K562 (cell line): ENCODE measurements around the gene GPRIN1. TPM values are rescaled to one million over a fixed set of nuclear protein-coding genes. Genes with fewer than 3 reads are reported as not detected.
"Not testable (repeated sequence)": the region's sequence is repeated elsewhere in the genome, so short reads cannot be mapped to it uniquely, and the experiment has no call there.

Experiments
- ATAC-seq: fragments of 200-7000 bp; cut with Tn5 transposase; 3 replicates; pipeline ENCODE4 v1.9.1; 2020; ENCODE audit warnings: moderate library complexity
- BruUV-seq: library from RNA; stranded (reverse); fragments of 400-500 nt; replicated peaks from 2 replicates; lab custom pipeline; 2021; lab: Mats Ljungman, UMichigan
- CTCF ChIA-PET: fragments of 300-600 bp; formaldehyde crosslinking; extraction: SDS; loops from one replicate; lab custom pipeline; 2021; ENCODE audit warnings: low intra/inter-chr PET ratio; lab: Yijun Ruan, JAX
- POLR2A ChIA-PET: fragments of 300-600, 350-650 bp; sonication (Branson Sonifier 250); formaldehyde crosslinking; extraction: SDS; loops from one replicate; lab custom pipeline; 2021; ENCODE audit warnings: antibody characterized with exemption, inconsistent platforms; lab: Yijun Ruan, JAX
- DNase-seq, 4 experiments: peaks; one replicate each; pipeline versions ENCODE4 v3.0.0 to v3.0.0-alpha.2; 2011 to 2018; ENCODE audit warnings: low spot score in 3 of 4, mixed read lengths in 3 of 4; ENCODE audit errors: extremely low read depth in 1 of 4
- FAIRE-seq: peaks from 2 replicates; lab custom pipeline; 2011; peaks lifted over from hg19 to GRCh38; lab: Jason Lieb, UNC
- H2AFZ ChIP-seq: 2 replicates; pipeline ENCODE4 v1.6.0; 2011; ENCODE audit warnings: low read depth, low read length, control low read depth, inconsistent platforms
- H3K27ac ChIP-seq: fragments of 200-600 bp; 3 replicates; pipeline ENCODE4 v1.8.0; 2011; ENCODE audit warnings: low read depth, mild to moderate bottlenecking, control low read depth, inconsistent platforms, low read length, moderate library complexity, mixed read lengths; ENCODE audit errors: extremely low read depth
- H3K27me3 ChIP-seq, 2 experiments: fragments of 300-600 bp in 1 of 2; 2 replicates in 1 of 2; 3 replicates in 1 of 2; pipeline versions ENCODE4 v1.6.0 to v1.8.0; 2011; ENCODE audit warnings: inconsistent platforms in 2 of 2, low read length in 2 of 2, mild to moderate bottlenecking in 1 of 2, mixed read lengths in 1 of 2, moderate library complexity in 1 of 2; ENCODE audit not compliant: control insufficient read depth in 2 of 2, insufficient read depth in 2 of 2
- H3K36me3 ChIP-seq: fragments of 300-600 bp; 3 replicates; pipeline ENCODE4 v1.8.0; 2011; ENCODE audit warnings: mild to moderate bottlenecking, low read length, inconsistent platforms; ENCODE audit not compliant: control insufficient read depth, insufficient read depth
- H3K4me1 ChIP-seq, 2 experiments: fragments of 200-600 bp in 1 of 2; replicated peaks in 1 of 2; 2 replicates in 1 of 2; 3 replicates in 1 of 2; pipeline versions ENCODE4 v1.5.1 to v1.8.0; 2011; ENCODE audit warnings: inconsistent platforms in 2 of 2, low read length in 2 of 2, mild to moderate bottlenecking in 1 of 2, mixed read lengths in 1 of 2, moderate library complexity in 1 of 2; ENCODE audit not compliant: control insufficient read depth in 2 of 2, insufficient read depth in 2 of 2
- H3K4me2 ChIP-seq: 2 replicates; pipeline ENCODE4 v1.6.1; 2011; ENCODE audit warnings: low read length, control low read depth, inconsistent platforms, mixed read lengths; ENCODE audit not compliant: insufficient read depth
- H3K4me3 ChIP-seq: fragments of 200-600 bp; sonication (generic), shearing (Covaris generic); 2 replicates; pipeline ENCODE4 v1.5.1; 2016; ENCODE audit warnings: control low read depth, inconsistent platforms
- H3K79me2 ChIP-seq: fragments of 200-600 bp; 3 replicates; pipeline ENCODE4 v1.8.0; 2011; ENCODE audit warnings: low read length, inconsistent platforms; ENCODE audit not compliant: control insufficient read depth, insufficient read depth
- H3K9ac ChIP-seq, 2 experiments: 2 replicates each; pipeline versions ENCODE4 v1.6.0 to v1.6.1; 2011; ENCODE audit warnings: low read depth in 2 of 2, low read length in 2 of 2, control low read depth in 1 of 2, inconsistent platforms in 1 of 2, mild to moderate bottlenecking in 1 of 2, mixed read lengths in 1 of 2; ENCODE audit not compliant: insufficient read depth in 1 of 2
- H3K9me1 ChIP-seq: one replicate; pipeline ENCODE4 v1.6.0; 2011; ENCODE audit warnings: inconsistent platforms, mild to moderate bottlenecking, low read length, moderate library complexity; ENCODE audit not compliant: control insufficient read depth, insufficient read depth
- H3K9me3 ChIP-seq: replicated peaks from 2 replicates; pipeline ENCODE4 v1.5.1; 2011; ENCODE audit warnings: low read depth, low read length, inconsistent platforms; ENCODE audit not compliant: control insufficient read depth, insufficient read depth
- H4K20me1 ChIP-seq: replicated peaks from 2 replicates; pipeline ENCODE4 v1.6.1; 2011; ENCODE audit warnings: low read length, inconsistent platforms, mixed read lengths; ENCODE audit not compliant: control insufficient read depth, insufficient read depth
- CTCFL ChIP-seq: IDR thresholded peaks from 2 replicates; pipeline ENCODE4 v1.6.1; 2011; ENCODE audit warnings: borderline replicate concordance, low read depth, mild to moderate bottlenecking, moderate library complexity, low read length; ENCODE audit not compliant: insufficient read depth, poor library complexity, severe bottlenecking
- MCM7 ChIP-seq, 2 experiments: fragments of 450-650 bp; IDR thresholded peaks; 2 replicates each; pipeline ENCODE4 v1.6.1; 2016 to 2018
- NFIC ChIP-seq: fragments of 450-650 bp; IDR thresholded peaks from 2 replicates; pipeline ENCODE4 v1.6.1; 2017; ENCODE audit warnings: mild to moderate bottlenecking, inconsistent platforms
- TSC22D4 ChIP-seq: fragments of 450-650 bp; IDR thresholded peaks from 2 replicates; pipeline ENCODE4 v1.6.1; 2016; ENCODE audit warnings: missing genetic modification characterization, missing biosample characterization, control low read depth
- WGBS: fragments of 100-300 bp; shearing (Covaris generic); methylation state at CpG from one replicate; pipeline ENCODE4 v1.1.6; 2016; ENCODE audit warnings: low coverage, mixed read lengths; ENCODE audit not compliant: insufficient coverage; ENCODE audit errors: missing lambda C conversion rate; 5-methylcytosine and 5-hydroxymethylcytosine counted together
- in situ Hi-C: fragments of 300-500 bp; cut with MboI; formaldehyde crosslinking; loops from 4 replicates; pipeline ENCODE4 v1.15.0; 2018; ENCODE audit warnings: inconsistent platforms, mixed read lengths
- intact Hi-C: fragments of 100-400 bp; cut with micrococcal nuclease; formaldehyde crosslinking; loops from 2 replicates; pipeline ENCODE4 v1.14.2; 2022
- polyA plus RNA-seq, 8 experiments: library from polyadenylated mRNA; depleted of rRNA in 4 of 8; stranded (reverse) in 5 of 8; unstranded in 3 of 8; fragments of >200 nt; fragmentation: Nextera tagmentation in 2 of 8; fragmentation: Illumina TruSeq in 1 of 8; extraction: Ambion mirVana in 2 of 8; extraction: Trizol in 1 of 8; gene quantifications; 2 replicates each; pipeline versions ENCODE4 v1.2.1 to v1.2.3, GENCODE V29; 2011 to 2014; ENCODE audit warnings: inconsistent platforms in 1 of 8, missing spikeins in 1 of 8
- total RNA-seq, 7 experiments: library from RNA; depleted of rRNA in 6 of 7; stranded (reverse); fragments of >200 nt in 6 of 7; fragmentation: Illumina TruSeq in 2 of 7; extraction: Trizol in 2 of 7; gene quantifications; 2 replicates each; pipeline versions ENCODE4 v1.2.1 to v1.2.3, GENCODE V29; 2011 to 2021; ENCODE audit warnings: low replicate concordance in 1 of 7

Gene GPRIN1
- total and polyA plus RNA-seq, 9 of the 15 experiments (the other 6 are each of a cell fraction or from before 2014, with no cell fraction given) = 0.15 to 11.6 (median 4.4) TPM

GRCh38 chr5:176591667-176592066 is 18.3 kb downstream of the GPRIN1 start:
- H3K9ac ChIP-seq, H3K79me2 ChIP-seq, intact Hi-C loops, H3K36me3 ChIP-seq, H3K9me3 ChIP-seq, DNase-seq, CTCF ChIA-PET, H3K27ac ChIP-seq, BruUV-seq, H3K9me1 ChIP-seq, POLR2A ChIA-PET, H4K20me1 ChIP-seq, H3K4me3 ChIP-seq, H2AFZ ChIP-seq, H3K4me2 ChIP-seq, ATAC-seq: not testable (repeated sequence)
- 6% methylated on average over 2 of the region's 2 CpGs for WGBS
- H3K27me3 ChIP-seq = peaks cover 6 to 27% of the 10 kb centered on the region in 2 experiments; a peak in 4 of 5 replicates
- FAIRE-seq = peak; percentile 29
- 0 out of 2 replicates have a peak, but pooled peaks have one; percentile 40 for TF ChIP-seq TSC22D4
- H3K4me1 ChIP-seq = peaks cover 0 to 15% of the 10 kb centered on the region in 2 experiments; a peak in 1 of 5 replicates
- in situ Hi-C loops = loop anchor here (25.0 kb wide), 1 partner anchor 854 kb away; no protein-coding TSS in a partner anchor

DNA sequence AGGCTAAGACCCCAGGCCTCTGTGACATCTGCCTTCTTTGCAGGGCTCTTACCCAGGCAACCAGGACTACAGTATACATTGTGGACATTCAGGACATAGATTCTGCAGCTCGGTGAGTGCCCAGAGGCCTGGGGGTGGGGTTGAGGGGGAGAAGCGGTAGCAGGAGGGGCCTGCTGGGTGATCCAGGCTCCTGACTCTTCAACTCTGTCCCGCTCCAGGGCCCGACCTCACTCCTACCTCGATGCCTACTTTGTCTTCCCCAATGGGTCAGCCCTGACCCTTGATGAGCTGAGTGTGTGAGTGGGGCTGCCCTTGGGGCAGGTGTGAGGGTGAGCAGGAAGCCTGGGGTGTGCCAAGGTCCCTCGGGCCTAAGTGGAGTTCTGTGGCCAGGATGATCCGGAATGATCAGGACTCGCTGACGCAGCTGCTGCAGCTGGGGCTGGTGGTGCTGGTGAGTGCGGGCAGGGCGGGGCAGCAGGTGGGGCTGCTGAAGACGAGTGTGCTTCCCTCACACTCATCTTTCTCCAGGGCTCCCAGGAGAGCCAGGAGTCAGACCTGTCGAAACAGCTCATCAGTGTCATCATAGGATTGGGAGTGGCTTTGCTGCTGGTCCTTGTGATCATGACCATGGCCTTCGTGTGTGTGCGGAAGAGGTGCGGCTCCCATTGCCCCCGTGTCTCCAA is 19.8 kb downstream of the GPRIN1 start:
- Histone ChIP-seq H3K9ac (0 out of 4 replicates have a peak overlapping the region, but pooled peaks of 1 of the 2 experiments have one; percentile 13), H3K27me3 (peaks cover 6 to 31% of the 10 kb centered on the region in 2 experiments; a peak in 4 of 5 replicates), H4K20me1 (no peaks in the 10 kb centered on the region), H3K9me3 (peaks cover 6% of the 10 kb centered on the region), H3K4me1 (peaks cover 0 to 6% of the 10 kb centered on the region in 2 experiments; a peak in 1 of 5 replicates), H3K9me1 (no peaks in the 10 kb centered on the region), H3K27ac (no peak overlapping the region), H3K4me2 (no peak overlapping the region), H2AFZ (no peak overlapping the region), H3K36me3 (no peaks in the 10 kb centered on the region), H3K79me2 (no peaks in the 10 kb centered on the region), H3K4me3 (no peak overlapping the region)
- 4% methylated on average over 17 of the region's 17 CpGs for WGBS
- TF ChIP-seq MCM7 (IDR thresholded peaks at IDR 0.05) = no peak
- TF ChIP-seq CTCFL = no peak
- no peak for TF ChIP-seq NFIC
- FAIRE-seq = no peak
- ChIA-PET CTCF (no interaction called here), POLR2A (no interaction called here)
- in situ Hi-C loops (loop anchor here (25.0 kb wide), 1 partner anchor 853 kb away; no protein-coding TSS in a partner anchor), intact Hi-C loops (no loop called here)
- no peak for DNase-seq
- no TSS peak for BruUV-seq
- no peak for ATAC-seq
